Gastroesophageal sphincter (tissue), 4 donors: ENCODE measurements around the gene ARFIP1. TPM values are rescaled to one million over a fixed set of nuclear protein-coding genes. Genes with fewer than 3 reads are reported as not detected.

Experiments used
- ATAC-seq: fragments of 150-250 bp; one replicate; pipeline ENCODE4 v1.9.1; 2016; ENCODE audit warnings: mild to moderate bottlenecking, moderate library complexity
- H3K27ac ChIP-seq, 4 donors: fragments of 200-600 bp; sonication (generic) in 3 of 4; 1 replicate in 3 of 4; 2 replicates in 1 of 4; pipeline ENCODE4 v1.5.1; 2016 to 2019
- H3K27me3 ChIP-seq: fragments of 200-600 bp; sonication (generic); one replicate; pipeline ENCODE4 v1.5.1; 2019
- H3K36me3 ChIP-seq, 2 donors: fragments of 200-600 bp; sonication (generic); one replicate each; pipeline ENCODE4 v1.5.1; 2019; ENCODE audit warnings: control low read depth in 1 of 2
- H3K4me1 ChIP-seq, 3 donors: fragments of 200-600 bp; sonication (generic); 1 replicate in 2 of 3; 2 replicates in 1 of 3; pipeline ENCODE4 v1.5.1; 2016 to 2019; ENCODE audit warnings: control low read depth in 2 of 3
- H3K4me3 ChIP-seq, 2 donors: fragments of 200-600 bp; sonication (generic); one replicate each; pipeline ENCODE4 v1.5.1; 2019; ENCODE audit warnings: mild to moderate bottlenecking in 1 of 2, moderate library complexity in 1 of 2
- H3K9me3 ChIP-seq, 3 donors: fragments of 200-600 bp; sonication (generic); one replicate each; pipeline ENCODE4 v1.5.1; 2017 to 2019; ENCODE audit warnings: control low read depth in 2 of 3
- EP300 ChIP-seq: sonication (generic); formaldehyde crosslinking; IDR thresholded peaks from one replicate; pipeline ENCODE4 v1.6.1; 2017; ENCODE audit warnings: antibody characterized with exemption, mild to moderate bottlenecking
- POLR2A ChIP-seq, 2 donors: fragments of 450-650 bp; IDR thresholded peaks; one replicate each; pipeline ENCODE4 v1.6.1; 2017; ENCODE audit warnings: antibody characterized with exemption in 2 of 2, mild to moderate bottlenecking in 2 of 2, moderate library complexity in 1 of 2
- POLR2AphosphoS5 ChIP-seq: sonication (generic); formaldehyde crosslinking; IDR thresholded peaks from one replicate; pipeline ENCODE4 v1.6.1; 2017; ENCODE audit warnings: antibody characterized with exemption
- WGBS, 2 donors: methylation state at CpG; one replicate each; pipeline ENCODE4 v1.1.5; 2018; ENCODE audit warnings: low coverage in 1 of 2; 5-methylcytosine and 5-hydroxymethylcytosine counted together
- total RNA-seq, 4 donors: library from RNA; depleted of rRNA; stranded (reverse); fragments of >200 nt; gene quantifications; one replicate each; pipeline ENCODE4 v1.1.0, GENCODE V29; 2016
- TF ChIP-seq, protein P1 (sequence below), 4 experiments: fragments of 200-600 bp in 2 of 4; fragments of 450-650 bp in 2 of 4; sonication (generic) in 1 of 4; IDR thresholded peaks; one replicate each; pipeline ENCODE4 v1.5.1; 2017 to 2019; ENCODE audit warnings: antibody characterized with exemption in 4 of 4, mild to moderate bottlenecking in 2 of 4, moderate library complexity in 2 of 4

ARFIP1 gene
- total RNA-seq, 4 donors from 2014 or later: 26.6 to 34.9 (median 29.5) TPM

DNA sequence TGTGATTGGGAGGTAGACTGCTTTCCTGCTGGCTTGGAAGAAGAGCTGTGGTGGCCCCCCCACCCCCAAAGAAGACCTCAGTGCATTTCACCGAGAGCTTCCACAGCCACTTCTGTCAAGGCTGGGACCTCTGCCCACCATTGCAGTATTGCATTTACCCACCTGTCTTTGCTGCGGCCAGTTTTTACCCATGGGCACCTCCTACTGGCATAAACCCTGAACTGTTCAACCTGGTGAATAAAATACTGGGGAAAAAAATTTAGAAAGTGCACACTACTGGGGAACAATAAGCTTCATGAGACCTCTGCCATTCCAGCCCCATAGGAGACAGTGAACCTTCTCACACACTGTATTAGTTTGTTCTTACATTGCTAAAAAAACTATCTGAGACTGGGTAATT lies 40.3 kb downstream of the ARFIP1 start:
- 100% methylated on average over 1 of the region's 2 CpGs; no CpG with 5 or more reads in 1 of the 2 donors for WGBS, 2 donors
- H3K9me3 ChIP-seq: no peaks in the 10 kb centered on the region

DNA sequence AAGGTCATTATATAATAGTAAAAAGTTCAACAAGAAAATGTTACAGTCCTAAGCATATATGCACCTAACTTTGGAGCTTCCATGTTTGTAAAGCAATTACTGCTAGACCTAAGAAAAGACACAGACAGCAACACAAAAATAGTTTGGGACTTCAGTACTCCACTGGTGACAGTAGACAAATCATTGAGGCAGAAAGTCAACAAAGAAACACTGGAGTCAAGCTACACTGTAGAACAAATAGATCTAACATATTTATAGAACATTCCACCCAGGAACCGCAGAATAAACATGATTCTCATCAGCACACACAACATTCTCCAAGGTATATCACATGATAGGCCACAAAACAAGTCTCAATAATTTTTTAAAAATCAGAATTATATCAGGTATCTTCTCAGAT lies 42.6 kb downstream of the ARFIP1 start:
- TF ChIP-seq POLR2A (IDR thresholded peaks at IDR 0.05) (no peak), EP300 (no peak), POLR2AphosphoS5 (no peak)
- TF ChIP-seq, protein P1, sequence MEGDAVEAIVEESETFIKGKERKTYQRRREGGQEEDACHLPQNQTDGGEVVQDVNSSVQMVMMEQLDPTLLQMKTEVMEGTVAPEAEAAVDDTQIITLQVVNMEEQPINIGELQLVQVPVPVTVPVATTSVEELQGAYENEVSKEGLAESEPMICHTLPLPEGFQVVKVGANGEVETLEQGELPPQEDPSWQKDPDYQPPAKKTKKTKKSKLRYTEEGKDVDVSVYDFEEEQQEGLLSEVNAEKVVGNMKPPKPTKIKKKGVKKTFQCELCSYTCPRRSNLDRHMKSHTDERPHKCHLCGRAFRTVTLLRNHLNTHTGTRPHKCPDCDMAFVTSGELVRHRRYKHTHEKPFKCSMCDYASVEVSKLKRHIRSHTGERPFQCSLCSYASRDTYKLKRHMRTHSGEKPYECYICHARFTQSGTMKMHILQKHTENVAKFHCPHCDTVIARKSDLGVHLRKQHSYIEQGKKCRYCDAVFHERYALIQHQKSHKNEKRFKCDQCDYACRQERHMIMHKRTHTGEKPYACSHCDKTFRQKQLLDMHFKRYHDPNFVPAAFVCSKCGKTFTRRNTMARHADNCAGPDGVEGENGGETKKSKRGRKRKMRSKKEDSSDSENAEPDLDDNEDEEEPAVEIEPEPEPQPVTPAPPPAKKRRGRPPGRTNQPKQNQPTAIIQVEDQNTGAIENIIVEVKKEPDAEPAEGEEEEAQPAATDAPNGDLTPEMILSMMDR (IDR thresholded peaks at IDR 0.05): no peak
- ATAC-seq: no peak

More for the DNA sequence above, 40.3 kb downstream of the ARFIP1 start:
- H3K4me3 ChIP-seq: no peak overlapping the region
- no peak overlapping the region for H3K27ac ChIP-seq
- H3K27me3 ChIP-seq: no peaks in the 10 kb centered on the region
- no peaks in the 10 kb centered on the region for H3K4me1 ChIP-seq
- H3K36me3 ChIP-seq: peaks cover 0 to 20% of the 10 kb centered on the region in 2 donors
- TF ChIP-seq POLR2A (IDR thresholded peaks at IDR 0.05) (no peak), POLR2AphosphoS5 (no peak), EP300 (no peak)
- TF ChIP-seq, protein P1 (IDR thresholded peaks at IDR 0.05): no peak
- no peak for ATAC-seq

DNA sequence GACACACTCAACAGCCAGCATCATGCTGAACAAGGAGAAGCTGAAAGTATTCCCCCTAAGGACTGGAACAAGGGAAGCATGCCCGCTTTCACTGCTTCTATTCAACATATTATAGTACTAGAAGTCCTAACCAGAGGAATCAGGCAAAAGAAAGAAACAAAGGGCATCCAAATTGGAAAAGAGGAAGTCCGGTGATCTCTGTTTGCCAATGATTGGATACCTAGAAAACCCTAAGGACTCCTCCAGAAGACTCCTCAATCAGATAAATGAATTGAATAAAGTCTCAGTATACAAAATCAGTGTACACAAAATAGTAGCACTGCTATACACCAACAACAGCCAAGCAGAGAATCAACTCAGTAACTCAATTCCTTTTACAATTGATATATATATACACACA lies 44.8 kb downstream of the ARFIP1 start:
- no peak for ATAC-seq
- no peak overlapping the region for H3K4me3 ChIP-seq
- TF ChIP-seq POLR2A (IDR thresholded peaks at IDR 0.05) (no peak), POLR2AphosphoS5 (no peak), EP300 (no peak)
- TF ChIP-seq, protein P1 (IDR thresholded peaks at IDR 0.05): no peak
- no peaks in the 10 kb centered on the region for H3K27me3 ChIP-seq
- H3K36me3 ChIP-seq: peaks cover 0 to 6% of the 10 kb centered on the region in 2 donors
- peaks cover 0 to 12% (median 0%) of the 10 kb centered on the region in 3 donors for H3K9me3 ChIP-seq
- 100% methylated on average over 1 of the region's 2 CpGs; no CpG with 5 or more reads in 1 of the 2 donors for WGBS, 2 donors
- no peaks in the 10 kb centered on the region for H3K4me1 ChIP-seq
- H3K27ac ChIP-seq: no peak overlapping the region

More for the DNA sequence above, 42.6 kb downstream of the ARFIP1 start:
- H3K36me3 ChIP-seq: peaks cover 0 to 20% of the 10 kb centered on the region in 2 donors
- H3K9me3 ChIP-seq: peaks cover 0 to 3% (median 0%) of the 10 kb centered on the region in 3 donors
- no peak overlapping the region for H3K4me3 ChIP-seq
- no peak overlapping the region for H3K27ac ChIP-seq
- no peaks in the 10 kb centered on the region for H3K27me3 ChIP-seq
- WGBS, 2 donors: 100% methylated on average over 1 of the region's 1 CpG
- no peaks in the 10 kb centered on the region for H3K4me1 ChIP-seq

DNA sequence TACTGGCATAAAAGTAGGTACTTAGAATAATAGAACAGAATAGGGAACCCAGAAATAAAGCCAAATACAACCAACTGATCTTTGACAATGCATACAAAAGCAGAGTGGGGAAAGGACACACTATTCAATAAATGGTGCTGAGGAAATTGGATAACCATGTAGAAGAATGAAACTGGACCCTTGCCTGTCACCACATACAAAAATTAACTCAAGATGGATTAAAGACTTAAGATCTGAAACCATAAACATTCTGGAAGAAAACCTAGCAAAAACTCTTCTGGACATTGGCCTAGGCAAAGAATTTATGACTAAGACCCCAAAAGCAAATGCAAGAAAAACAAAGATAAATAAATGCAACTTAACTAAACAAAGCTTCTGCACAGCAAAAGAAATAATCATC lies 45.6 kb downstream of the ARFIP1 start:
- Histone ChIP-seq H3K4me3 (no peak overlapping the region), H3K27me3 (no peaks in the 10 kb centered on the region), H3K4me1 (no peaks in the 10 kb centered on the region), H3K36me3 (no peaks in the 10 kb centered on the region), H3K27ac (no peak overlapping the region), H3K9me3 (peaks cover 0 to 12% (median 0%) of the 10 kb centered on the region in 3 donors)
- ATAC-seq: no peak
- TF ChIP-seq POLR2A (IDR thresholded peaks at IDR 0.05) (no peak), POLR2AphosphoS5 (no peak), EP300 (no peak)
- TF ChIP-seq, protein P1 (IDR thresholded peaks at IDR 0.05): no peak

DNA sequence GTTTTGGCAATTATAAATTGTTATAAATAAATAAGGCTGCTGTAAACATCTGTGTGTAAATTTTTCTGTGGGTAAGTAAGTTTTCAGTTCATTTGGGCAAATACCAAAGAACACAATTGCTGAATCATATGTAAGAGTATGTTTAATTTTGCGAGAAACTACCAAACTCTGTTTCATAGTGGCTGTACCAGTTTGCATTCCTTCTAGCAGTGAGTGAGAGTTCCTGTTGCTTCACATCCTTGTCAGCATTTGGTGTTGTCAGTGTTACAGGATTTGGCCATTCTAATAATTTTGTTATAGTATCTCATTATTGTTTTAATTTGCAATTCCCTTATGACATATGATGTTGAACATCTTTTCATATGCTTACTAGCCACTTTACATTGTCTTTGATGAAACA lies 48.4 kb downstream of the ARFIP1 start:
- Histone ChIP-seq H3K27ac (no peak overlapping the region), H3K4me3 (no peak overlapping the region), H3K4me1 (no peaks in the 10 kb centered on the region), H3K36me3 (peaks cover 0 to 14% of the 10 kb centered on the region in 2 donors), H3K27me3 (no peaks in the 10 kb centered on the region), H3K9me3 (peaks cover 0 to 12% (median 0%) of the 10 kb centered on the region in 3 donors)
- TF ChIP-seq POLR2AphosphoS5 (no peak), EP300 (no peak), POLR2A (IDR thresholded peaks at IDR 0.05) (no peak)
- TF ChIP-seq, protein P1 (IDR thresholded peaks at IDR 0.05): no peak
- 100% methylated on average over 1 of the region's 1 CpG for WGBS, 2 donors
- ATAC-seq: no peak
